Measurements from ENCODE around the gene UPF2. TPM values are rescaled to one million over a fixed set of nuclear protein-coding genes. Genes with fewer than 3 reads are reported as not detected.

The UPF2 gene
- total RNA-seq, 4 donors from 2014 or later = 22.8 to 36.3 (median 26.6) TPM

- Histone ChIP-seq H3K27me3 (no peaks in the 10 kb centered on the region), H3K4me1 (peaks cover 18 to 28% of the 10 kb centered on the region in 2 donors), H3K36me3 (no peaks in the 10 kb centered on the region), H3K4me3 (replicated peaks in 1 of 3) (no peak overlapping the region), H3K9me3 (no peaks in the 10 kb centered on the region), H3K27ac (peak overlapping the region; percentile 35 to 61 (median 39))
- 40 to 63% methylated on average over 2 to 10 of the region's 12 CpGs for WGBS, 2 donors
- DNase-seq = peak; percentile 82 to 83
- TF ChIP-seq, protein P1, sequence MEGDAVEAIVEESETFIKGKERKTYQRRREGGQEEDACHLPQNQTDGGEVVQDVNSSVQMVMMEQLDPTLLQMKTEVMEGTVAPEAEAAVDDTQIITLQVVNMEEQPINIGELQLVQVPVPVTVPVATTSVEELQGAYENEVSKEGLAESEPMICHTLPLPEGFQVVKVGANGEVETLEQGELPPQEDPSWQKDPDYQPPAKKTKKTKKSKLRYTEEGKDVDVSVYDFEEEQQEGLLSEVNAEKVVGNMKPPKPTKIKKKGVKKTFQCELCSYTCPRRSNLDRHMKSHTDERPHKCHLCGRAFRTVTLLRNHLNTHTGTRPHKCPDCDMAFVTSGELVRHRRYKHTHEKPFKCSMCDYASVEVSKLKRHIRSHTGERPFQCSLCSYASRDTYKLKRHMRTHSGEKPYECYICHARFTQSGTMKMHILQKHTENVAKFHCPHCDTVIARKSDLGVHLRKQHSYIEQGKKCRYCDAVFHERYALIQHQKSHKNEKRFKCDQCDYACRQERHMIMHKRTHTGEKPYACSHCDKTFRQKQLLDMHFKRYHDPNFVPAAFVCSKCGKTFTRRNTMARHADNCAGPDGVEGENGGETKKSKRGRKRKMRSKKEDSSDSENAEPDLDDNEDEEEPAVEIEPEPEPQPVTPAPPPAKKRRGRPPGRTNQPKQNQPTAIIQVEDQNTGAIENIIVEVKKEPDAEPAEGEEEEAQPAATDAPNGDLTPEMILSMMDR (IDR thresholded peaks at IDR 0.05) = no peak
- no peak for TF ChIP-seq POLR2A (IDR thresholded peaks at IDR 0.05)
- intact Hi-C loops (cut with DNase I) = no loop called here
These were observed 155.8 kb downstream of the UPF2 start for GRCh38 chr10:11886851-11887250.

DNA sequence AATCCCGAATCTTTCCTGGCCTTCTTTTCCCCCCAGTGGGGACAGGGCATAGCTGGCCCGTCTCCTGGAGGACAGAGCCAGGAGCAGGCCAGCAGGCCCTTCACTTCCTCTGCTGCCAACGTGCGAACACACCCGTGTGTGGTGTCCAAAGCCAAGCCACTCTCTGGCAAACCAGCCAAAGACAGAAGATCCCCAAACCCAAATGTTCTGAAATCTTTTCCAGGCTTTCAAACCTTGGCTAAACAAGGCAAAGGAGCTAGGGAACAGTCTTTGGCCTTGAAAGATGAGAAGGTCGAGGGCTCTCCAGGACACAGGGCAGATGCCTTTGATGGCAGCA lies 156.5 kb downstream of the UPF2 start:
- Histone ChIP-seq H3K27me3 (no peaks in the 10 kb centered on the region), H3K36me3 (no peaks in the 10 kb centered on the region), H3K4me3 (replicated peaks in 1 of 3) (no peak overlapping the region), H3K27ac (peak overlapping the region; percentile 35 to 61 (median 39)), H3K9me3 (no peaks in the 10 kb centered on the region), H3K4me1 (peaks cover 18 to 34% of the 10 kb centered on the region in 2 donors)
- WGBS, 2 donors = 45 to 76% methylated on average over 6 of the region's 6 CpGs
- DNase-seq = peak; percentile 27 to 50
- intact Hi-C loops (cut with DNase I) = no loop called here
- no peak for TF ChIP-seq POLR2A (IDR thresholded peaks at IDR 0.05)
- TF ChIP-seq, protein P1 (IDR thresholded peaks at IDR 0.05) = no peak

- no peaks in the 10 kb centered on the region for H3K27me3 ChIP-seq
- H3K4me1 ChIP-seq = peaks cover 18 to 34% of the 10 kb centered on the region in 2 donors
- 80% methylated on average over 9 to 13 of the region's 13 CpGs for WGBS, 2 donors
- TF ChIP-seq, protein P1 (IDR thresholded peaks at IDR 0.05) = no peak
- no peak for TF ChIP-seq POLR2A (IDR thresholded peaks at IDR 0.05)
- H3K4me3 ChIP-seq (replicated peaks in 1 of 3) = no peak overlapping the region
- DNase-seq = no peak
- H3K27ac ChIP-seq = peak overlapping the region; percentile 35 to 61 (median 39)
- H3K9me3 ChIP-seq = no peaks in the 10 kb centered on the region
- no peaks in the 10 kb centered on the region for H3K36me3 ChIP-seq
- intact Hi-C loops (cut with DNase I) = no loop called here
These were observed 157.0 kb downstream of the UPF2 start for GRCh38 chr10:11885437-11886137.

DNA sequence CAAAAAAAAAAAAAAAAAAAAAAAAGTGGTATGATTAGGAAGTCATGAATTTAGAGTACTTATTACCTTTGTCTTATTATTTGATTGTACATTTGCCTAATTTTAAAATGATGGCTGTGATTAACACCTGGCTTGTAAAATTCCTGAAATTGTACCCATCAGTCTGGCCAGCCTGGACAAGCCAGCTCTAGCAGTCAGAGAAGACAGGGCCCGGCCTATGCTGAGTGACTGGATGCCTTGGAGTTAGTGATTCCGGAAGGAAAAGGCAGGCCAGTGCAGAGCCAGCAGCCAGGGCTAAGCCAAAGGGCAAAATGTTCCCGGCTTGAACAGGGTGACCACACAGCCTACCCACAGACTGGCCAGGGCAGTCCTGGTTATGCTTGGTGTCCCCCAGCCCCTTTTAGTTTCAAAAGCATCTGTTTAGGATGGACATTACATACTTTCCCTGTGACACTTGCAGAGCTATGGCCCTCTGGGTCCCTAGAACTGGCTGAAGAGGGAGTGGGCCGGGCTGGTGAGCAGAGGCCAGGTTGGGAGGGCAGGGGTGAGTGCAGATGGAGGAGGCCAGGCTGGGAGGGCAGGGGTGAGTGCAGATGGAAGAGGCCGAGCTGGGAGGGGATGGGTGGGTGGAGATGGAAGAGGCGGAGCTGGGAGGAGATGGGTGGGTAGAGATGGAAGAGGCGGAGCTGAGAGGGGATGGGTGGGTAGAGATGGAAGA lies 157.7 kb downstream of the UPF2 start:
- Histone ChIP-seq H3K27me3 (no peaks in the 10 kb centered on the region), H3K36me3 (no peaks in the 10 kb centered on the region), H3K9me3 (no peaks in the 10 kb centered on the region), H3K27ac (no peak overlapping the region), H3K4me1 (peaks cover 18 to 39% of the 10 kb centered on the region in 2 donors), H3K4me3 (replicated peaks in 1 of 3) (no peak overlapping the region)
- DNase-seq = no peak
- WGBS, 2 donors = 83 to 86% methylated on average over 6 to 7 of the region's 7 CpGs
- TF ChIP-seq, protein P1 (IDR thresholded peaks at IDR 0.05) = no peak
- TF ChIP-seq POLR2A (IDR thresholded peaks at IDR 0.05) = no peak
- intact Hi-C loops (cut with DNase I) = no loop called here

Measured in thyroid gland (tissue), 4 donors.